ENCODE data around the gene PLXNA2.

PLXNA2 gene

DNA sequence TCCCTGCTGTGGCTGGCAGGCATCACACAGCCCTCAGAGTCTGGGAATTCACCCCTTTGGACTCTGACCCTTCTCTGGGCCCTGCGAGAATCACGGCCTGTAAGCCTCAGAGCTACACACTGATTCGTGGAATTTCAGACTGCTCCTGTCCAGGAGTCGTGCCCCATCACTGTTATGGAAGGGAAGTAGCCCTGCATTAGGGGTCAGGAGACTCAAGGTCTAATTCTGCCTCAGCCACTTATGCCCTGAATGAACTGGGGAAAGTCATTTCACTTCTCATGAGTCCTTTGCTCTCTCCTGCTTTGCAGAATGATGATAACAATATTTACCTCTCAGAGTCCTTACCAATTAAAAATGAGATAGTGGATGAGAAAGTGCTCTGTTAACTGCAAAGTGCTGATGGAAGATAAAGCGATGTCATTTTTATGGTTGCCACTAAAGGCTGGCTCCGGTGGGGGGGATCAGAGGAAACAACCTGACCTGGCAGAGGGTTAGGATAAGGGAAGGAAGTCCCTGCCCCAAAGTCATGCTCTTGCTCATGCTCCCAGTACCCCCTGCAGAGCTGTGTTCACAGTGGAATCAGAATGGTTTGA lies 184.7 kb downstream of the PLXNA2 start:
- no peak for DNase-seq

DNA sequence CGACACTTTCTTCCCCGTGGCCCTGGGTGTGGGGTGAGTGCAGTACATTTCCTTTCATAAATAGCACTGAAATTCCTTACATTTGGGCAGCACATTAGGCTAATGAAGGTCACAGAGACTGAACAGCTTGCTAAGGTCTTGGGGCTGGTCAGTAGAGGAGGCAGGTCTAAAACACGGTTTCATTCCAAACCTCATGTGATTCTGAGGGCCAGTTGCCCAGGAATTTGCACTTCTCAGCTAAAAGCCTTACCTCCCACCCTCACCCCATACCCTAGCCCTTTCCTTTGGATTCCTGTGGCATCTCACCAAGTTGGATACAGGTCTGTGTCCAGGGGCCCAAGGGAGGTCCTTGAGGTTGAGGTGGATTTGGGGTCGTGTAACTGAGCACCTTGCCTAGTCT lies 185.4 kb downstream of the PLXNA2 start:
- DNase-seq, result no peak

- no peak for DNase-seq
Measured at GRCh38 chr1:208058267-208058666, 185.9 kb downstream of the PLXNA2 start.

- DNase-seq, result no peak
Measured at GRCh38 chr1:208057056-208057455, 187.1 kb downstream of the PLXNA2 start.

GRCh38 chr1:208055535-208055934 lies 188.6 kb downstream of the PLXNA2 start:
- DNase-seq, result no peak

DNA sequence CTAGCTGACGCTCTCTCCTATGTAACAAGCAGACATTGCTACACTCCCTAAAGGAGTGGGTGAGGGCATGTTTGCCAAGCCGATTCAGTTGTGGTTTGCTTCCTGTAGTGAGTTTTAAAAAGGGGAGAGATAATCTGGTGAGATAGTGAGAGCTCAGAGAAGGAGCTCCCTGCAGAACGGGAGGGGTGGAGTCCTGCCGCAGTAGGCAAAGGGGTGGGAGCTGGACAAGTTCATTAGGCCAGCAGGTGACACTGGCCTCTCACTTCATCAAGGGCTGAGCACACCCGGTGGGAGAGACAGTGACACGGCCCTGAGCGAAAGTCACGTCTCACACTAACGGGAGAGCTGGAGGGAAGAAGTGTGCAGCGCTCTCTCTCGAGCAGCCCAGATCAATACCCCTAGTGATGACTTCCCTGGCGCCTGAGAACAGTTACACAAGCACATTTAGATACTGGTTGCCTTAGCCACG lies 189.2 kb downstream of the PLXNA2 start:
- no peak for DNase-seq

GRCh38 chr1:208054485-208054884 lies 189.7 kb downstream of the PLXNA2 start:
- no peak for DNase-seq

DNA sequence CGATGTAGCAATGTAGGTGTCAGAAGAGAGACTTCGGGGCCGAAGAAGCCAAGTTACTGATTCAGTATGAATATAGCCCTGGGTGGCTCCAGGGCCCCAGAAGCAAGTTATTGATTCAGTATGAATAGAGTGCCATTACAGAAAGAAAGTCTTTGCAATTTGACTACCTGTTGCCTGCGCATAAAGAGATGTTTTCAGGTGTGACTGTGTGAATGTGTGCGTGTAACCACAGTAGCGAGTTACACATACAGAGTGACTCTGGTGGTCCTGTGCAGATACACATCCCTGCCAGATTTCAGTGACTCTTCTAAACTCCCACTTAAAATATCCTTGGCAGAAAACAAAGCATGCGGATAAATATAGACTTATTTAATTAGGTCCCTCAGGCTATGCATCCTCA lies 190.5 kb downstream of the PLXNA2 start:
- DNase-seq, result no peak

- DNase-seq, result no peak
Measured at GRCh38 chr1:208052926-208053407, 191.2 kb downstream of the PLXNA2 start.

DNA sequence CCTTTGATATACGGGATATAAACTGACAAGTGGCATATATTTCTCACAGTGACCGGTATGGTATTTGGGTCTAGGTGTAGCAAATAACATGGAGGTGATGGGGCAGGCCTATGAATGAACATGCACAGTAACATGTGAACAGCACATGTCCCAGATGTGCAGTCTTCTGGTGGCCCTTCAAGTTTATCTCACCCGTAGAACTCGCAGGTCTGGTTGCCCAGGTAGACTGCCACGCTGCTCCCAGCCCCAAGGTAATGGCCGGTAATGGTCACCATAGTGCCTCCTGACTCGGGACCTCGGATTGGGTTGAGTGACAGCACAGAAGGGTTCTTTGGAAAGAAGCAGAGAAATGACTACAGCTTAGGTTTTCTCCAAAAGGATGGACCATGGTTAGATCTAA lies 192.0 kb downstream of the PLXNA2 start:
- DNase-seq, result no peak

DNA sequence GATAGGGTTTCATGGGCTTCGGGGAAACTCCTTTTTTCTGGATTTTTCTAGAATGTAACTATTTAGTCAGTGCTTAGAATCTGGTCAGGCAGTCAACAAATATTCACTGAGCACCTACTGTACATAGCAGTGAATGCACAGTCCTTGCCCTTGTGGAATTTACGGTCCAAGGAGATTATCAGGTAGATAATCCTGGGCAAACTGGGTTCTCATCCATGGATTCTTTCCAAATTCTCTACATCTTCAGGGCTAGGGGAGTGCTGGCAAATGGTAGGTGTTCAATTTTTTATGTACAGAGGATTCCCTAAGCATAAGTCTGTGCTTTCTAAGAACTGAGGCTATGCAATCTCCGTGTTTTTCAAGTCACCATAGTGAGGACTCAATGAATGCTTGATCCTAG lies 192.5 kb downstream of the PLXNA2 start:
- no peak for DNase-seq

DNA sequence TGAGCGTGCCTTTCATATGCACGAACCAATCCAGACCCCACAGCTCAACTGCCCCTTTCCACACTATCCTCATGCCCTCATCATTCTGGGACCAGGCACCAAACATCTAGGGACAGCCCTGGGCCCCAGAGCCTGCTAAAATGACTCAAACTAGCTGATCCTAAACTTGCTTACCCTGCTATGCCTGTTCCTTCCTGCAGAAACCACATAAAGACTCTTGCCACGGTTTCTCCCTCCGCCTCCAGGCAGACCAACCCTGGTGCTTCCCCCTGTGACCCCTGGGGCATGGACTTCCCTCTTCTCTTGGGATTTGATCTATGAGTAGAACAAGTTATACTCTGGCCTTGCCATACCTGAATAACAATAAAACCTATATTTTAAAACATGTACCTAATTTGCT lies 195.3 kb downstream of the PLXNA2 start:
- DNase-seq, result no peak

DNA sequence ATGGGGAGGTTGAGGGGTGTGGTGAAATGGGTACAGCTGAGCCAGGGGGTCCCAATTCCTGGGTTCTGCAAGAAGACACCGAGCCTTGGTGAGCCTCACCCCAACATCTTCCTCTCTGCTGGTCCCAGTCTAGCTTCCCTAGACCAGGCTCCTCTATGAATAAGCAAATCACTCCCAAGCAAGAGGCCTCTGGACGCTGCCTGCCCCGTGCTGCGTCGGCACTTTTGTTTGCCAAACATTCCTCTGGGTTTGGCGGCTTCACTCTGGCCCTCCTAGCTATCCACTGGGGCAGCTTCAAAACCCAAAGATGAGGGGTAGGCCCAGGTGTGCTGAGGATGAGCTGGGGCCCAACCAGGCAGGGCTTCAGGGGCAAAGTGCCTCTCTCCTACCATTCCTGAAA lies 196.2 kb downstream of the PLXNA2 start:
- DNase-seq, result no peak

DNA sequence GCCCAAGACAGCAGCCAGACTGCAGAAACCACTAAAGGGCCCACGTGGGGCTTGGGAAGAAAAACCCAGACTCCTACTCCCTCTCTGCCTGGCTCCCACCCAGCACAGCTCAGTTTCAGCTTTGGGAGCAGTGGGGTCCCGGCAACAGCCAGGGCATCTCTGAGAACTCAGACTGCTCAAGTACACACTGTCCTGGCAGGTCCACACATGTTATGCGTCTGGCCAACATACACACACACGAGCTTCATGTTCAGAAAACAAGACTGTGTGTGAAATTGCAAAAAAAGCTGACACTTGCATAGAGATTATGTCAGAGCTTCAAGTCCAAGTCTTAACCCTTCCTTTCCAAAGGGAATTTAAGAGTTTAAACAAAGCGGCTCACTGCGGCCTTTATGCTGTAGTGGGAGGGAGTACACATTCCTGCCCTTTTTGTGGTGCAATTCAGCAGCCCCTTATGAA lies 196.7 kb downstream of the PLXNA2 start:
- no peak for DNase-seq

DNA sequence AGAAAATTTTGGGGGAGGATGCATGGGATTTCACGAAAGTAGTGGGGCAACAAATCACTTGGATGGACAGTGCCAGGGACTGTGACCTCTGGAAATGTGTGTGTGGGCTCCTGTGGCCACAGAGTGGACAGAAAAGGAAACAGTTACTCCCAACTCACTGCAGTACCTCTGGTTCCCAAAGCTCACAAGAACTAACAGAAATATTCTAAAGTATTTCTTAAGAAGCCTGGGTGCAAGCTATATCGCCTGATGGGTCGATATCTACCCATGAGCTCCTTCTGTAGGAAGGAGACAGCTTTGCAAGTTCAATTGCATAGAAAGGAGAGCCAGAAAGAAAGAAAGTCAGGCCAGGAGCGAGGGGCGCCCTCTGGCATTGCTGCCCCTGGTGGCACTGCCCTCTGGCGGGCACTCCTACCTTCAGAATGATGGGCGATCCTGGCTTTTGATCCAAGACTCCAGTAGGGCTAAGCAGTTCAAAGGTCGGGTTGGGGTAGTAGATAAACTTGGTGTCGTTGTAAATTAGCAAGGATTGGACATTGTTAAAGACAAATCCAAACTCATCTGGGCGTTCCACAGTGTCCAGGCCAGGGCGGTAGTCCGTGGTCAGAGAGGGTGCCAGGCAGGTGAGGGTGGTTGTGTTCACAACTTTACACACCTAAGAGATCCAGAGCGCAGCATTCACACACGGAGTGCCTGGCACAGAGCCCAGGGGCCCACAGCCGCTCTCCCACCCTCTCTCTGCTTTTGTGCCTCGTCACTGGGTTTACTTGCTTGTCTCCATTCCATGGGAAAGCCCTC lies 198.5 kb downstream of the PLXNA2 start:
- no peak for DNase-seq

- no peak for DNase-seq
Measured at GRCh38 chr1:208044589-208045462, 199.4 kb downstream of the PLXNA2 start.

DNA sequence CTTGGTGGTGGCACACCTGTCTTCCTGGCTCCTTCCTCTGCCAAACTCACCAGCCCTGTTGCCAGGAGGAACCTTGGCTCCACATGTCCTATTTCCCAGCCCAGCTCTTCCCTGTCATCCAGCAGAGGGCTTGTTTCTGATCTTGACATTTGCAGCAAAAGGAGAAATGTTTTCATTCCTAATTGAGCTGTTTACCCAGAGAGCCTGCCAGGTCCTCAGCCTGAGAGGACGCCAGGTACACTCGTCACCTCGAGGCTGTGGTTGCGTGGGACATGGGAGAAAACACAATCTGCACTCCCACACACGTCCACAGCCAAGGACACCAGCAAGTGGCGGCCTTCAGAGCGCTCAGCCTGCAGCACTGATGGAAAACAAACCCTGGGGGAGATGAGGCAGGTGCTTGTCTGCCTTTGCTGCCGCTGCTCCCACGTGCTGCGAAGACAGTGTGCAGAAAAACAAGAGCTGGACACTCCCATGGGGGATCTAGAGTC lies 200.4 kb downstream of the PLXNA2 start:
- no peak for DNase-seq

- DNase-seq, result no peak
Measured at GRCh38 chr1:208042868-208043267, 201.3 kb downstream of the PLXNA2 start.

DNA sequence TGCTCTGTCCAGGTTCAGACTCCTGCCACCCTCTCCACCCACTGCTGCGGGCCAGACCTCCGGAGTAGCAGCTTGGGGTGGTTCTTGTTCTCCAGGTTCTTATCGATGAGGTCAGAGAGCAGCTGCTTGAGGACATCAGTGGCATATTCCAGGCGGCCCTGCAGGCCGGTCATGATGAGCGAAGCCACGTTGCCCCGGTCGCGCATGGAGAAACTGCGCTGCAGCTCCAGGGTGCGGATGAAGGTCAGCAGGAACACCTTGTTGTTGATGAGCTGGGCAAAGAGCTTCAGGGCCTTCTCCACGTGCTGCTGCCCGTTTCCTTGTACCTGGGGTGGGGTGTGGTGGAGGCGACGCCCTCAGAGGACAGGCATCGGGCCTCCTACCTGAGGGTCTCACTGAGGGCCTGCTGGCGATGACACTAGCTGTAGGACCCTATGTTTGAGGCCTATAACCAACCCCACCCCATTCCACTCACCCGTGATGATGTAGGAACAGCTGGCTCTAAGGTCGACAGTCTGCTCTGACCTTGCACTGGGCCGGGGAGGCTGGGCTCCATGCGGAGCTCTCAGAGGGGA lies 202.1 kb downstream of the PLXNA2 start:
- DNase-seq, result no peak

DNA sequence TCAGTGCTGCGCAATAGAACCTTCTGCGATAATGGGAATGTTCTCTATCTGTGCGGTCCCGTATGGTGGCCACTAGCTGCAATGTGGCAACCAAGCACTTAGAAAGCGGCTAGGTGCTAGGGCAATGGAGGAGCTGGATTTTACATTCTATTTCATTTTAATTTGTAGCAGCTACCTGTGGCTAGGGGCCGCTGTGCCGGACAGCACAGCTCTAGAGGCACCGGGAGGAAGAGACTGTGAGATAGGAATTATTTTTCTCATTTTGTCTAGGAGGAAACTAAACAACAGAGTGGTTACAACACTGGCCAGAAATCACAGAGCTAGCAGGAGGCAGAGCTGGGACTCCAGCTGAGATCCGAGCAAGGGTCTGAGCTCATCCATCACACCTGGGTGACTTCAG lies 202.7 kb downstream of the PLXNA2 start:
- no peak for DNase-seq

DNA sequence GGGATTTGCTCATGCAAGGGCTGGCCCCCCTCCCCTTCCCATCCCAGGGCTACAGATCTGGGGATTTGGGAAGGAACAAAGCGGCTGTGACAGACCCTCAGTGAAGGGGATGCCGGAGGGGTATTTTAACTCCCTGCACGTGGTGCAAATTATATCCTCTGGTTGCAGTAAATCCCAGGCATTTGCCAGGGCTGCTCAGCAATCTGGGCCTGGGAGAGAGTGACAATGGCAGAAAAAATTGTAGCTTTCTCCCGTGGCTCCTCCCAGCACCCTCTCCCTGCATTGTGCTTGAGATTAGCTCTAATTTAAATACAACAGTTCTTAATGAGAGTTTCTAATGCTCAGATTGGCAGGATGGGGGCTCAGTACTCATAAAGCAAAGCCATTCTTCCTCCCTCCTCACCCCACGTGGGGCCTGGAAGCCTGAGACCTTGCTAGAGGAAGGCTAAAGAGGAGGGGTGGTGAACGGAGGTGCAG lies 203.3 kb downstream of the PLXNA2 start:
- no peak for DNase-seq

GRCh38 chr1:208039536-208040332 lies 204.4 kb downstream of the PLXNA2 start:
- DNase-seq, result no peak
